Esophagus muscularis mucosa (tissue), 3 donors: ENCODE results near the gene GPX3.

Experiments used
- POLR2AphosphoS5 ChIP-seq, 2 donors: sonication (generic); formaldehyde crosslinking; IDR thresholded peaks; one replicate each; pipeline ENCODE4 v1.6.1; 2017; ENCODE audit warnings: antibody characterized with exemption in 2 of 2
- TF ChIP-seq, protein P1 (sequence below), 3 experiments: fragments of 200-600 bp in 2 of 3; fragments of 450-650 bp in 1 of 3; sonication (generic) in 2 of 3; IDR thresholded peaks; one replicate each; pipeline ENCODE4 v1.5.1; 2017 to 2019; ENCODE audit warnings: antibody characterized with exemption in 3 of 3, mild to moderate bottlenecking in 2 of 3, moderate library complexity in 1 of 3

DNA sequence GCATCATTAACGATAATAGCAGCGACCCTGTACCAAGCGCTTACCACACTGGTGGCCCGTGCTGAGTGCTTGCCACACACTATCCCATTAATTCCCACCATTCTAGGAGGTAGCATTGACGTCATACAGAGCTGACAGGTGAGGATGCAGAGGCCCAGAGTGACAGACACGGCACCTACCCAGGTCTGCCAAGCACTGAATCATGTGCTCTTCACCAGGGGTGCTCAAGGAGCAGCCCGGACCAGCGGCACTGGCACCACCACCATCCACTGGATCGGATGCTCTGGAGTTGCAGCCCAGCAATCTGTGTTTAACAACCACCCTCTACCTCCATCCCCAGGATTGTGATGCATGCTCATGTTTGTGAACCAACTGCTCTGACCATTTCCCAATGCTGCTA lies 57.0 kb downstream of the GPX3 start:
- TF ChIP-seq, protein P1, sequence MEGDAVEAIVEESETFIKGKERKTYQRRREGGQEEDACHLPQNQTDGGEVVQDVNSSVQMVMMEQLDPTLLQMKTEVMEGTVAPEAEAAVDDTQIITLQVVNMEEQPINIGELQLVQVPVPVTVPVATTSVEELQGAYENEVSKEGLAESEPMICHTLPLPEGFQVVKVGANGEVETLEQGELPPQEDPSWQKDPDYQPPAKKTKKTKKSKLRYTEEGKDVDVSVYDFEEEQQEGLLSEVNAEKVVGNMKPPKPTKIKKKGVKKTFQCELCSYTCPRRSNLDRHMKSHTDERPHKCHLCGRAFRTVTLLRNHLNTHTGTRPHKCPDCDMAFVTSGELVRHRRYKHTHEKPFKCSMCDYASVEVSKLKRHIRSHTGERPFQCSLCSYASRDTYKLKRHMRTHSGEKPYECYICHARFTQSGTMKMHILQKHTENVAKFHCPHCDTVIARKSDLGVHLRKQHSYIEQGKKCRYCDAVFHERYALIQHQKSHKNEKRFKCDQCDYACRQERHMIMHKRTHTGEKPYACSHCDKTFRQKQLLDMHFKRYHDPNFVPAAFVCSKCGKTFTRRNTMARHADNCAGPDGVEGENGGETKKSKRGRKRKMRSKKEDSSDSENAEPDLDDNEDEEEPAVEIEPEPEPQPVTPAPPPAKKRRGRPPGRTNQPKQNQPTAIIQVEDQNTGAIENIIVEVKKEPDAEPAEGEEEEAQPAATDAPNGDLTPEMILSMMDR (IDR thresholded peaks at IDR 0.05) = no peak
- TF ChIP-seq POLR2AphosphoS5 (IDR thresholded peaks at IDR 0.05) = no peak
